CD14-positive monocyte (primary cell): ENCODE measurements around the gene PYGB. TPM values are rescaled to one million over a fixed set of nuclear protein-coding genes. Genes with fewer than 3 reads are reported as not detected.
A peak's percentile ranks its signal among the peaks of the same experiment; 100 is the strongest.
"Not testable (repeated sequence)": the region's sequence is repeated elsewhere in the genome, so short reads cannot be mapped to it uniquely, and the experiment has no call there.

Source experiments
- DNase-seq, 3 donors: peaks; one replicate each; pipeline ENCODE4 v3.0.0-alpha.2; 2011 to 2022
- H2AFZ ChIP-seq: 2 replicates; pipeline ENCODE4 v1.6.0; 2012; ENCODE audit warnings: mild to moderate bottlenecking, low read depth, low read length, inconsistent platforms; ENCODE audit not compliant: insufficient read depth, poor library complexity, severe bottlenecking
- H3K27ac ChIP-seq, 2 donors: 1 replicate in 1 of 2; 2 replicates in 1 of 2; pipeline ENCODE4 v1.5.1; 2012 to 2013; ENCODE audit warnings: low read length in 2 of 2, control low read depth in 1 of 2, inconsistent platforms in 1 of 2, low read depth in 1 of 2, mild to moderate bottlenecking in 1 of 2
- H3K27me3 ChIP-seq, 2 donors: one replicate each; pipeline versions ENCODE4 v1.6.0 to v1.6.1; 2011 to 2013; ENCODE audit warnings: low read length in 2 of 2; ENCODE audit not compliant: control insufficient read depth in 2 of 2, insufficient read depth in 2 of 2
- H3K36me3 ChIP-seq, 2 donors: replicated peaks in 1 of 2; 1 replicate in 1 of 2; 2 replicates in 1 of 2; pipeline versions ENCODE4 v1.5.1 to v1.6.1; 2012 to 2013; ENCODE audit warnings: low read length in 2 of 2, control low read depth in 1 of 2, inconsistent platforms in 1 of 2, mild to moderate bottlenecking in 1 of 2; ENCODE audit not compliant: insufficient read depth in 2 of 2, control insufficient read depth in 1 of 2
- H3K4me1 ChIP-seq, 2 donors: 1 replicate in 1 of 2; 2 replicates in 1 of 2; pipeline versions ENCODE4 v1.5.1 to v1.6.1; 2012 to 2013; ENCODE audit warnings: low read length in 2 of 2, control low read depth in 1 of 2, inconsistent platforms in 1 of 2, mild to moderate bottlenecking in 1 of 2, moderate library complexity in 1 of 2; ENCODE audit not compliant: insufficient read depth in 2 of 2, control insufficient read depth in 1 of 2
- H3K4me2 ChIP-seq: replicated peaks from 2 replicates; pipeline ENCODE3; 2012; ENCODE audit warnings: low read length, moderate library complexity, mild to moderate bottlenecking; ENCODE audit not compliant: poor library complexity, severe bottlenecking; ENCODE audit errors: extremely low read depth
- H3K4me3 ChIP-seq, 3 experiments: fragments of 200-600 bp in 1 of 3; sonication (generic) in 1 of 3; replicated peaks in 1 of 3; 1 replicate in 2 of 3; 2 replicates in 1 of 3; pipeline ENCODE4 v1.5.1; 2011 to 2013; ENCODE audit warnings: low read length in 3 of 3, mild to moderate bottlenecking in 3 of 3, control low read depth in 2 of 3, low read depth in 2 of 3, inconsistent platforms in 1 of 3, moderate library complexity in 1 of 3
- H3K79me2 ChIP-seq: 2 replicates; pipeline ENCODE4 v1.6.0; 2012; ENCODE audit warnings: mild to moderate bottlenecking, control low read depth, inconsistent platforms, low read length, moderate library complexity; ENCODE audit not compliant: insufficient read depth
- H3K9ac ChIP-seq: 2 replicates; pipeline ENCODE4 v1.6.0; 2017; ENCODE audit warnings: low read length, mild to moderate bottlenecking; ENCODE audit not compliant: insufficient read depth, poor library complexity, severe bottlenecking
- H3K9me3 ChIP-seq, 2 donors: replicated peaks in 1 of 2; 1 replicate in 1 of 2; 2 replicates in 1 of 2; pipeline versions ENCODE4 v1.5.1 to v1.6.1; 2012 to 2013; ENCODE audit warnings: low read length in 2 of 2, control low read depth in 1 of 2; ENCODE audit not compliant: control insufficient read depth in 1 of 2, insufficient read depth in 1 of 2
- H4K20me1 ChIP-seq: 2 replicates; pipeline ENCODE4 v1.6.0; 2012; ENCODE audit warnings: mild to moderate bottlenecking, low read length, control low read depth, moderate library complexity; ENCODE audit not compliant: insufficient read depth
- H3K27ac Mint-ChIP-seq, 7 donors: one replicate each; pipeline ENCODE4 v1.8.0; 2020; ENCODE audit warnings: mild to moderate bottlenecking in 7 of 7, mixed read lengths in 7 of 7, moderate library complexity in 6 of 7, inconsistent platforms in 2 of 7
- H3K27me3 Mint-ChIP-seq, 3 donors: one replicate each; pipeline ENCODE4 v1.8.0; 2021 to 2022; ENCODE audit warnings: low read depth in 3 of 3, mild to moderate bottlenecking in 3 of 3, mixed read lengths in 3 of 3, moderate library complexity in 3 of 3, inconsistent platforms in 1 of 3
- H3K36me3 Mint-ChIP-seq, 2 donors: one replicate each; pipeline ENCODE4 v1.8.0; 2020; ENCODE audit warnings: mixed read lengths in 2 of 2, inconsistent platforms in 1 of 2, mild to moderate bottlenecking in 1 of 2
- H3K4me1 Mint-ChIP-seq: one replicate; pipeline ENCODE4 v1.8.0; 2020; ENCODE audit warnings: mild to moderate bottlenecking, mixed read lengths
- H3K4me3 Mint-ChIP-seq, 2 donors: one replicate each; pipeline ENCODE4 v1.8.0; 2020; ENCODE audit warnings: mild to moderate bottlenecking in 2 of 2, mixed read lengths in 2 of 2, moderate library complexity in 1 of 2
- H3K9me3 Mint-ChIP-seq, 7 donors: one replicate each; pipeline ENCODE4 v1.8.0; 2020 to 2022; ENCODE audit warnings: mixed read lengths in 7 of 7, mild to moderate bottlenecking in 6 of 7, moderate library complexity in 6 of 7, inconsistent platforms in 2 of 7
- CTCF ChIP-seq: fragments of 200-600 bp; IDR thresholded peaks from one replicate; pipeline ENCODE4 v1.8.0; 2022; ENCODE audit warnings: antibody characterized with exemption, mild to moderate bottlenecking
- WGBS: methylation state at CpG from one replicate; pipeline ENCODE4 v1.1.5; 2013; ENCODE audit warnings: missing lambda C conversion rate; ENCODE audit not compliant: insufficient coverage; 5-methylcytosine and 5-hydroxymethylcytosine counted together
- intact Hi-C, 2 donors: fragments of 100-400 bp; cut with micrococcal nuclease; formaldehyde crosslinking; loops; one replicate each; pipeline versions ENCODE4 v1.15.0 to v1.15.1; 2023
- polyA plus RNA-seq, 3 donors: library from polyadenylated mRNA; depleted of rRNA in 1 of 3; unstranded in 2 of 3; stranded (reverse) in 1 of 3; fragments of 300-500 nt in 2 of 3; fragments of >200 nt in 1 of 3; fragmentation: Illumina TruSeq in 2 of 3; gene quantifications; 1 replicate in 2 of 3; 2 replicates in 1 of 3; pipeline ENCODE4 v1.2.3, GENCODE V29; 2012 to 2021

The PYGB gene
- polyA plus RNA-seq, 3 donors: 26.6 to 33.2 (median 26.7) TPM

GRCh38 chr20:25238319-25239037 lies 9.4 kb upstream of the PYGB start:
- Histone ChIP-seq H3K4me3 (peak overlapping the region in 1 of 3 experiments; percentile 9), H3K27ac (peak overlapping the region in 1 of 2 donors; percentile 80), H3K9me3 (no peaks in the 10 kb centered on the region), H3K36me3 (no peaks in the 10 kb centered on the region), H4K20me1 (no peaks in the 10 kb centered on the region), H2AFZ (no peak overlapping the region), H3K4me1 (peaks cover 12 to 18% of the 10 kb centered on the region in 2 donors), H3K79me2 (no peaks in the 10 kb centered on the region), H3K4me2 (no peak overlapping the region), H3K27me3 (no peaks in the 10 kb centered on the region), H3K9ac (no peak overlapping the region)
- intact Hi-C loops: loop anchor here in 1 of 2 donors (5.0 kb wide), 1 partner anchor 41 kb away; the partner anchor contains the start of gene ENTPD6
- 90% methylated on average over 5 of the region's 12 CpGs for WGBS
- Mint-ChIP-seq H3K36me3 (peaks cover 0 to 6% of the 10 kb centered on the region in 2 donors), H3K4me1 (peaks cover 25% of the 10 kb centered on the region), H3K9me3 (peaks cover 0 to 6% (median 2%) of the 10 kb centered on the region in 7 donors), H3K27ac (peak overlapping the region; percentile 79 to 93 (median 88)), H3K4me3 (peak overlapping the region in 1 of 2 donors; percentile 50), H3K27me3 (peaks cover 1 to 16% (median 12%) of the 10 kb centered on the region in 3 donors)
- no peak for TF ChIP-seq CTCF
- peak in 2 of 3 donors; percentile 18 to 56 for DNase-seq

- Histone ChIP-seq H3K4me1 (peaks cover 12 to 18% of the 10 kb centered on the region in 2 donors), H3K9ac (no peak overlapping the region), H4K20me1 (no peaks in the 10 kb centered on the region), H3K36me3 (no peaks in the 10 kb centered on the region), H3K27ac (no peak overlapping the region), H3K27me3 (no peaks in the 10 kb centered on the region), H3K4me2 (no peak overlapping the region), H3K79me2 (no peaks in the 10 kb centered on the region), H2AFZ (no peak overlapping the region), H3K4me3 (no peak overlapping the region), H3K9me3 (no peaks in the 10 kb centered on the region)
- no peak overlapping the region for H3K4me3 Mint-ChIP-seq
- TF ChIP-seq CTCF: no peak
- peak overlapping the region in 2 of 7 donors; percentile 35 to 38 for H3K27ac Mint-ChIP-seq
- H3K27me3 Mint-ChIP-seq: peaks cover 1 to 10% (median 10%) of the 10 kb centered on the region in 3 donors
- peaks cover 0 to 7% of the 10 kb centered on the region in 2 donors for H3K36me3 Mint-ChIP-seq
- intact Hi-C loops: loop anchor here in 1 of 2 donors (5.0 kb wide), 1 partner anchor 42 kb away; the partner anchor contains the start of gene ENTPD6
- peaks cover 0 to 9% (median 5%) of the 10 kb centered on the region in 7 donors for H3K9me3 Mint-ChIP-seq
- peaks cover 25% of the 10 kb centered on the region for H3K4me1 Mint-ChIP-seq
- DNase-seq: no peak
- 91% methylated on average over 17 of the region's 19 CpGs for WGBS
These were observed 8.2 kb upstream of the PYGB start for GRCh38 chr20:25239387-25240370.

- H3K27me3 ChIP-seq, H4K20me1 ChIP-seq, H3K4me2 ChIP-seq, H3K9ac ChIP-seq, H3K27ac Mint-ChIP-seq, H3K79me2 ChIP-seq, H3K9me3 ChIP-seq, H3K27ac ChIP-seq, H3K36me3 ChIP-seq, H3K4me3 ChIP-seq, H2AFZ ChIP-seq, H3K36me3 Mint-ChIP-seq, H3K4me3 Mint-ChIP-seq, intact Hi-C loops, H3K9me3 Mint-ChIP-seq, DNase-seq: not testable (repeated sequence)
- peaks cover 1 to 12% (median 10%) of the 10 kb centered on the region in 3 donors for H3K27me3 Mint-ChIP-seq
- H3K4me1 ChIP-seq: peaks cover 12 to 18% of the 10 kb centered on the region in 2 donors
- no CpG with 5 or more reads among the region's 9 CpGs for WGBS
- H3K4me1 Mint-ChIP-seq: peaks cover 25% of the 10 kb centered on the region
These were observed 6.8 kb upstream of the PYGB start for GRCh38 chr20:25240851-25241658.
